OCI-LY1 (cell line): ENCODE results near the gene SYNJ2BP.

ENCODE experiments used
- H2AFZ ChIP-seq: fragments of 200-600 bp; sonication (generic), shearing (Covaris generic); 2 replicates; pipeline ENCODE4 v1.6.0; 2014; ENCODE audit warnings: antibody characterized with exemption, mild to moderate bottlenecking, low read length
- H3F3A ChIP-seq: fragments of 200-600 bp; sonication (generic), shearing (Covaris generic); 2 replicates; pipeline ENCODE4 v1.6.0; 2014; ENCODE audit warnings: mild to moderate bottlenecking, antibody characterized with exemption, low read length, moderate library complexity; ENCODE audit not compliant: insufficient read depth
- H3K27ac ChIP-seq: fragments of 200-600 bp; sonication (generic); 2 replicates; pipeline ENCODE4 v1.5.1; 2014; ENCODE audit warnings: low read length, mixed run types, mild to moderate bottlenecking, low read depth; ENCODE audit not compliant: poor library complexity, severe bottlenecking
- H3K27me3 ChIP-seq: fragments of 200-600 bp; sonication (generic); 2 replicates; pipeline ENCODE4 v1.6.0; 2014; ENCODE audit warnings: antibody characterized with exemption, mild to moderate bottlenecking, low read length, moderate library complexity; ENCODE audit not compliant: insufficient read depth
- H3K36me3 ChIP-seq: fragments of 200-600 bp; sonication (generic); 2 replicates; pipeline ENCODE4 v1.6.1; 2014; ENCODE audit warnings: mild to moderate bottlenecking, antibody characterized with exemption, low read length, moderate library complexity, mixed read lengths; ENCODE audit not compliant: insufficient read depth
- H3K4me1 ChIP-seq: fragments of 200-600 bp; sonication (generic); 2 replicates; pipeline ENCODE4 v1.5.1; 2014; ENCODE audit warnings: mild to moderate bottlenecking, low read length, moderate library complexity; ENCODE audit not compliant: insufficient read depth, severe bottlenecking
- H3K4me2 ChIP-seq: fragments of 200-600 bp; sonication (generic), shearing (Covaris generic); 2 replicates; pipeline ENCODE4 v1.6.1; 2014; ENCODE audit warnings: low read length
- H3K4me3 ChIP-seq: fragments of 200-600 bp; sonication (generic); 2 replicates; pipeline ENCODE4 v1.5.1; 2014; ENCODE audit warnings: low read length, low read depth, mild to moderate bottlenecking, mixed read lengths; ENCODE audit not compliant: poor library complexity, severe bottlenecking
- H3K79me2 ChIP-seq: fragments of 200-600 bp; shearing (Covaris generic); 2 replicates; pipeline ENCODE4 v1.6.1; 2016; ENCODE audit warnings: mixed run types, low read length, mixed read lengths; ENCODE audit not compliant: insufficient read depth
- H3K9ac ChIP-seq: fragments of 200-600 bp; sonication (generic), shearing (Covaris generic); 2 replicates; pipeline ENCODE4 v1.6.1; 2014; ENCODE audit warnings: mild to moderate bottlenecking, low read length, mixed read lengths
- H3K9me2 ChIP-seq: fragments of 200-600 bp; sonication (generic), shearing (Covaris generic); 2 replicates; pipeline ENCODE4 v1.6.1; 2014; ENCODE audit warnings: low read depth, mild to moderate bottlenecking, low read length, mixed read lengths
- H3K9me3 ChIP-seq: fragments of 200-600 bp; shearing (Covaris generic); 2 replicates; pipeline ENCODE4 v1.6.1; 2014; ENCODE audit warnings: low read length, mixed read lengths
- H4K20me1 ChIP-seq: fragments of 200-600 bp; sonication (generic), shearing (Covaris generic); 2 replicates; pipeline ENCODE4 v1.6.0; 2016; ENCODE audit warnings: mild to moderate bottlenecking, low read length; ENCODE audit not compliant: insufficient read depth
- EZH2 ChIP-seq: fragments of 200-600 bp; sonication (generic), shearing (Covaris generic); IDR thresholded peaks from 2 replicates; pipeline ENCODE4 v1.8.0; 2017; ENCODE audit warnings: borderline replicate concordance, mixed run types, mild to moderate bottlenecking, antibody characterized with exemption, low read length, moderate library complexity, mixed read lengths
- TF ChIP-seq, protein P1 (sequence below): fragments of 200-600 bp; sonication (generic), shearing (Covaris generic); IDR thresholded peaks from 2 replicates; pipeline ENCODE4 v1.5.1; 2017; ENCODE audit warnings: mild to moderate bottlenecking, antibody characterized with exemption, low read length, moderate library complexity, mixed read lengths

Gene SYNJ2BP

DNA sequence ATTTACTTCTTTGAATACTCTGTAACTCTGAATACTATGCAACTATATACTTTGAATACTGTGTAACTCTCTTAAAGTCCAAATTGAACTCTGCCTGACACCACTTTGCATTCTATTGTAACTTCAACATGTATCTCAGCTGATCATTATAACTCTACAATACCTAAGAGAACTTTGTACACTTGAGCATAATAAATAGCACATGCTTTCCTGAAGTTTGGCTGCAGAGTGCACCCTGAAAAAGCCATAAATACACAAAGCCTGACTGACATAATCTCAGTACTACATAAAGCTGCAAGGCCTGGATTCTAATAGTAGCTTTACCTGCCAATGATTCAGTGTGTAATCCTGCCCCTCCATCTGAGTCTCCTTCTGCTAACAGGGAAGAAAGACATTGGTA lies 36.1 kb downstream of the SYNJ2BP start:
- H3K9me3 ChIP-seq, result no peaks in the 10 kb centered on the region
- no peaks in the 10 kb centered on the region for H3K27me3 ChIP-seq
- H3K4me1 ChIP-seq, result no peaks in the 10 kb centered on the region
- H3K4me2 ChIP-seq, result no peak overlapping the region
- no peak overlapping the region for H3K9ac ChIP-seq
- no peaks in the 10 kb centered on the region for H3K9me2 ChIP-seq
- H3K4me3 ChIP-seq, result no peak overlapping the region
- no peaks in the 10 kb centered on the region for H3F3A ChIP-seq
- no peak overlapping the region for H2AFZ ChIP-seq
- TF ChIP-seq, protein P1, sequence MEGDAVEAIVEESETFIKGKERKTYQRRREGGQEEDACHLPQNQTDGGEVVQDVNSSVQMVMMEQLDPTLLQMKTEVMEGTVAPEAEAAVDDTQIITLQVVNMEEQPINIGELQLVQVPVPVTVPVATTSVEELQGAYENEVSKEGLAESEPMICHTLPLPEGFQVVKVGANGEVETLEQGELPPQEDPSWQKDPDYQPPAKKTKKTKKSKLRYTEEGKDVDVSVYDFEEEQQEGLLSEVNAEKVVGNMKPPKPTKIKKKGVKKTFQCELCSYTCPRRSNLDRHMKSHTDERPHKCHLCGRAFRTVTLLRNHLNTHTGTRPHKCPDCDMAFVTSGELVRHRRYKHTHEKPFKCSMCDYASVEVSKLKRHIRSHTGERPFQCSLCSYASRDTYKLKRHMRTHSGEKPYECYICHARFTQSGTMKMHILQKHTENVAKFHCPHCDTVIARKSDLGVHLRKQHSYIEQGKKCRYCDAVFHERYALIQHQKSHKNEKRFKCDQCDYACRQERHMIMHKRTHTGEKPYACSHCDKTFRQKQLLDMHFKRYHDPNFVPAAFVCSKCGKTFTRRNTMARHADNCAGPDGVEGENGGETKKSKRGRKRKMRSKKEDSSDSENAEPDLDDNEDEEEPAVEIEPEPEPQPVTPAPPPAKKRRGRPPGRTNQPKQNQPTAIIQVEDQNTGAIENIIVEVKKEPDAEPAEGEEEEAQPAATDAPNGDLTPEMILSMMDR, result no peak
- no peak for TF ChIP-seq EZH2
- no peak overlapping the region for H3K27ac ChIP-seq
- no peaks in the 10 kb centered on the region for H3K36me3 ChIP-seq
- no peaks in the 10 kb centered on the region for H3K79me2 ChIP-seq
- no peaks in the 10 kb centered on the region for H4K20me1 ChIP-seq

DNA sequence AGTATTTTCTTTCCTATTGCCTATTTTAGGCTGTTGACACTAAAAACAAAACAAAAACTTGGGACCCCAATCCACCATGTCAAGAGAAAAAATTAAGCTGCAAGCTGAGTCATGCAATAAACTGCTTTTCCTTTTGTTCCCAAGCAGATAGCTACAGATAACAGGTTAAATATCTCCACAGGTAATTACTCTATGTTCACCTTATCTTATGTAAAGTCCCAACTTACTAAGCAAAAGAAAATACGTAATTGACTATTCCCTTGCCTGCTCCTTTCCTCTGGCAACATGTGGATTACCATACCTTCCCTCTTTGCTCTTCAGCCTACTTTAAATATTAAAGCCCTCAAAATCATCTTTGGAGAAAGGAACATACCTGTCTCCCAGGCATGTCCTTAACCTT lies 38.2 kb downstream of the SYNJ2BP start:
- Histone ChIP-seq H3K9me3 (no peaks in the 10 kb centered on the region), H2AFZ (no peak overlapping the region), H3K9me2 (no peaks in the 10 kb centered on the region), H3K9ac (no peak overlapping the region), H3K79me2 (no peaks in the 10 kb centered on the region), H3K36me3 (no peaks in the 10 kb centered on the region), H3K27ac (no peak overlapping the region), H3K27me3 (no peaks in the 10 kb centered on the region), H4K20me1 (no peaks in the 10 kb centered on the region), H3K4me3 (no peak overlapping the region), H3K4me2 (no peak overlapping the region), H3K4me1 (no peaks in the 10 kb centered on the region), H3F3A (no peaks in the 10 kb centered on the region)
- TF ChIP-seq, protein P1, result no peak
- no peak for TF ChIP-seq EZH2
